Erythroblast (primary cell): ENCODE results near the gene TMEM154.

Experiments
- DNase-seq, 2 experiments: peaks; one replicate each; lab custom pipeline; 2025; lab: John Stamatoyannopoulos, UW
- GATA1 ChIP-seq: IDR thresholded peaks from 2 replicates; pipeline ENCODE4 v1.6.1; 2011; ENCODE audit warnings: low read depth, mild to moderate bottlenecking, control low read depth, low read length, moderate library complexity
- POLR2A ChIP-seq: IDR thresholded peaks from 2 replicates; pipeline ENCODE4 v1.6.1; 2011; ENCODE audit warnings: mild to moderate bottlenecking, low read length

TMEM154 gene

GRCh38 chr4:152679414-152680281, at the start of gene TMEM154:
Gene TMEM154 (minus strand): TSS chr4:152679997. CDS start chr4:152679933, 64 bp downstream.
- DNase-seq, result peak; percentile 51 to 56
- TF ChIP-seq GATA1, result no peak
- no peak for TF ChIP-seq POLR2A

- TF ChIP-seq GATA1 (no peak), POLR2A (no peak)
- no peak for DNase-seq
Measured at GRCh38 chr4:152729466-152729865, 49.7 kb upstream of the TMEM154 start.

GRCh38 chr4:152728343-152728742, 48.5 kb upstream of the TMEM154 start:
- DNase-seq, result no peak
- no peak for TF ChIP-seq GATA1
- no peak for TF ChIP-seq POLR2A

- DNase-seq, result no peak
- TF ChIP-seq POLR2A (no peak), GATA1 (no peak)
Measured at GRCh38 chr4:152727784-152728183, 48.0 kb upstream of the TMEM154 start.

GRCh38 chr4:152724494-152724893, 44.7 kb upstream of the TMEM154 start:
- no peak for TF ChIP-seq POLR2A
- no peak for TF ChIP-seq GATA1
- DNase-seq, result no peak

GRCh38 chr4:152723236-152723635, 43.4 kb upstream of the TMEM154 start:
- TF ChIP-seq POLR2A (no peak), GATA1 (no peak)

GRCh38 chr4:152719801-152720556, 40.2 kb upstream of the TMEM154 start:
- DNase-seq, result no peak
- no peak for TF ChIP-seq GATA1
- TF ChIP-seq POLR2A, result no peak

More at GRCh38 chr4:152723236-152723635, 43.4 kb upstream of the TMEM154 start:
- DNase-seq, result no peak

GRCh38 chr4:152719291-152719690, 39.5 kb upstream of the TMEM154 start:
- DNase-seq, result no peak
- TF ChIP-seq GATA1 (no peak), POLR2A (no peak)

- no peak for DNase-seq
- TF ChIP-seq GATA1, result no peak
- TF ChIP-seq POLR2A, result no peak
Measured at GRCh38 chr4:152715076-152715475, 35.3 kb upstream of the TMEM154 start.

GRCh38 chr4:152713951-152714705, 34.3 kb upstream of the TMEM154 start:
- TF ChIP-seq POLR2A (no peak), GATA1 (no peak)
- DNase-seq, result no peak

- no peak for TF ChIP-seq POLR2A
- no peak for TF ChIP-seq GATA1
- DNase-seq, result no peak
Measured at GRCh38 chr4:152709675-152710438, 30.1 kb upstream of the TMEM154 start.

GRCh38 chr4:152708796-152709195, 29.0 kb upstream of the TMEM154 start:
- no peak for DNase-seq
- TF ChIP-seq GATA1 (no peak), POLR2A (no peak)

- no peak for TF ChIP-seq POLR2A
- no peak for TF ChIP-seq GATA1
- no peak for DNase-seq
Measured at GRCh38 chr4:152708361-152708760, 28.6 kb upstream of the TMEM154 start.

GRCh38 chr4:152707632-152708031, 27.8 kb upstream of the TMEM154 start:
- no peak for DNase-seq
- TF ChIP-seq GATA1, result no peak
- TF ChIP-seq POLR2A, result no peak
